CD4-positive, alpha-beta T cell treated with Interleukin-15 for 1 hour (primary cell): ENCODE measurements around the gene NFASC.

Source experiments
- DNase-seq: peaks from one replicate; pipeline ENCODE4 v3.0.0-alpha.2; 2020

The NFASC gene

DNA sequence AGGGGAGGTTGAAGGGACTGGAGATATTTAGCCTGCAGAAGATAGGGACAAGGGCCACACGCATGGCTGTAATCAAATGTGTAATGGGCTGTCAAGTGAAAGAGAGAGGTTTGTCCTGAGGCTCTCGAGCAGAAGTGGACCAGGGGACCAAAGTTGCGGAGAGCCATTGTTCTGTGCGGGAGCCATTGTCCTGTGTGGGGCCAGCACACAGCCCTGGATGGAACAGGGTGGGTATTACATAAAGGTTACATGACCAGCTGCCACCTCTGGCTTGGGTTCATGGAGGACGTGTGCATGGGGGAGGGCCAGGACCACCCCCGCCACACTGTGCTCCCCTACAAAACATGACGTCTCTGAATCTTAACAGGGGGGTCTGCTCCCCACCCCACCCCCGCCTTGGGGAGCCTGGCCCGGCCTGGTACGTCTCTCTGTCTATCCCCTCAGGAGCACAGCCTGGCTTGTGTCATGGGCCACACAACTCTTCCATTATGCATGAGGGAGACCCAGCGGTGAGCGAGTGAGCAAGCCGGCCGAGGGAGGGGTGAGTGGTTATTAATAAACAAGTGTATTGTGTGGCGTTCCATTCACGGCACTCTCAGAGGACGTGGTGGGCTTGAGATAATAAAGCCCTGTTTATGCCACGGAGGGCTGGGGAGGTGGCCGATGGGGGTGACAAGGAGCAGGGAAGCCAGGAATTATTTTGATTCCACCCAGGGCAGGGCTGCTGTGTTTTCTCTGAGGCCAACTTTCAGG lies at the start of gene NFASC:
NFASC (plus strand) TSS at position 703 of the 753 bp plus-strand sequence. CDS start 73,454 bp downstream, outside the sequence.
- no peak for DNase-seq

DNA sequence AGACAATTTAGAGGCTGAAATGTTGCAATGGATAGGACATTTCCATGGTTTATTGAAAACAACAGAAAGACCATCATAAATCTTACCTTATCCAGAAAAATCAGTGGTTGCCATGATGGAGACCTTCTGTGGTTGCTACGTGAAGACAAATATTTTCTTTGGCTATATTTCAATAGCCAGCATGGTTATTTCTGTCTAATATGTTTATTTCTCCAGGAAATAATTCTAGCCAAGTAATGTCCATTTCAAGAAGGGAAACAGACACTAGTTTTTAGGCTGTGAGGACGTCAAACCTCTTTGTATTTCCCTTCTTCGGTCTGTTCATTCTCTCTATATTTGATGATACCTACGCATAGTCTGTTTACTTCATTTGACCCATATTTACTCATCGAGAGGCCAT lies 49.2 kb upstream of the NFASC start:
- no peak for DNase-seq

DNA sequence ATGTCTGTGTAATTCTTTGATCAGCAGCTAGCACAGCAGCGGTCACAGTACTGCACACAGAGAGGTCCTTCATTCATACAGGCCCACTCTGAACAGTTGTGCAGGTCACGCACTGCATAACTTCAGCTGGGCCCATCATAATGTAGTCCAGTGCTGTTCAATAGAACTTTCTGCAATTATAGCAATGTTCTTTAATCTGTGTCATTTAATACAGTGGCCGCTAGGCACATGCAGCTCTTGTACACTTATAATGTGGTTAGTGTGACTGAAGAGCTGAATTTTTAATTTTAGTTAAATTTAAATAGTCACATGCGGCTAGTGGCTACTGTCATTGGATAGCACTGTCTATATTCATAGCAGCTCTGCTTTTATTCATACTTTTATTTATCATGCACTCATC lies 48.7 kb upstream of the NFASC start:
- DNase-seq = no peak

DNA sequence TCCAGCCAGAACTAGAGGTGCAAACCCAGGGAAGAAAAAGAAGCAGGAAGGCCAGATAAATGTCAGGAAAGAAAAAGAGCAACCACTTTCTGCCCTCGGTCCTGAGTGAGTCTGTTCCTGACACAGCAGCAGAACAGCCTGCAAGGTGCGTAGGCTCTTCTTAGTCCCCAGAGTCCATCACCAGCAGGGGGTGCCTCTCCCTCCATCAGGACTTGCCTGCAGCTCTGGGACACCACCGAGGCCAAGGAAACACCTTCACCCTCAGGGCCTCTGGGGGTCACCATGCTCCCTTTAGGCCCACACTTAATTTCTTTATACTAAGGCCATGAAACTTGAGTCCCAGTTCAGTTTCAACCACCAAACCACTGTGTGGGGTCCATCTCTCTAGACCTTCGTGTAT lies 43.7 kb upstream of the NFASC start:
- no peak for DNase-seq

DNA sequence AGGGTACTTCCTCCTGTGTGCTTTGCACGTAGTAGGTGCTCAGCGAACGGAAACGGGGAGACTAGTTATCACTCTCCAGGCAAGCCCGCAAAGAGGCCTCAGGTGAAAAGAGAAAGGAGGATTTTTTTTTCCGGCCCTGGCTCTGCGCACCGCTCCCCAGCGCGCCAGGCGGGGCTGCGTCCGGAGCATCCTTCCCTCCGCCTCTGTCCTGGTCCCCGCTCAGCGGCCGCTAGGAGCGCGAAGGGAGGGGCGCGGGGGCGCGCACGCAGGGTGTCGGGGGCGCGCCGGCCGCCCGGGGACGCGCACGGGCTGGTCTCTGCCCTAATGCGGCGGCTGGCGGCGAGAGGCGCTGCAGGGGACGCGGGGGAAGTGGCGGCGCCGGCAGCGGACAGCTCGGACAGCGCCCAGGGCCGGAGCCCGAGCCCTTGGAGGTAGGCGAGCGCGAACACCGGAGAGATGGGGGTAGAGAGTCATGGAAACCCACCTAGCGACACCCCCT lies 42.3 kb upstream of the NFASC start:
- no peak for DNase-seq

DNA sequence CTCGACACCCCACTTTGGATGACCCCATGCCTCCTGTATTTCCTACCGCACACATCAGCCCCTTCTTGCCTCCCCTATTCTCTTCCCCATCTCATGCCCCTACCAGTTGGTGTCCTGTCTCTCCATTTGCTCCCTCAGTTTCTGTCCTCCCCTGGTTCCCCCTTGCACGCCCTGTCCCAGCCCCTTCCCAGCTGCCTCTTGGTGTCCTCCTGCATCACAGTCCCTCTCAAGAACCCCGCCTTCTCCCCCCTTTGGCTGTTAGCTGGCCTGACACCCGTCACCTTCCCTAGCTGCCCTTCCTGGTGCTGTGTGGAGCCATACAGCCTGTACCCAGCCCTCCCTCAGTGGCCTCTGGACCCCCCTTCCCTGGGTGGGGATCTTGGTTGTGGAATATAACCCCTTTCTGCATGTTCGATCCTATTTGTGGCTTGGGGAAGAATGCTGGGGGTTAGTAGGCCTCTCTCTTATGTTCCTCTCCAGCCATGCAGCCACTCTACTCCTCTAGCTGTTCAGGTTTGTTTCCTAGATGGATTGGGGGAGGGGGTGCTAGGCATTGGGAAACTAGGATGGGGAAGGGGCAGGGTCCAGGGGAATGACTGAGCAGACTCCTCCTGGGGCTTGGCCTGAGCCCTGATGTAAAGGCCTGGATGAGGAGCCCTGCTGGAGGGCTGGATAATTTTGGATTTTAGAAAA lies 41.4 kb upstream of the NFASC start:
- DNase-seq = no peak

DNA sequence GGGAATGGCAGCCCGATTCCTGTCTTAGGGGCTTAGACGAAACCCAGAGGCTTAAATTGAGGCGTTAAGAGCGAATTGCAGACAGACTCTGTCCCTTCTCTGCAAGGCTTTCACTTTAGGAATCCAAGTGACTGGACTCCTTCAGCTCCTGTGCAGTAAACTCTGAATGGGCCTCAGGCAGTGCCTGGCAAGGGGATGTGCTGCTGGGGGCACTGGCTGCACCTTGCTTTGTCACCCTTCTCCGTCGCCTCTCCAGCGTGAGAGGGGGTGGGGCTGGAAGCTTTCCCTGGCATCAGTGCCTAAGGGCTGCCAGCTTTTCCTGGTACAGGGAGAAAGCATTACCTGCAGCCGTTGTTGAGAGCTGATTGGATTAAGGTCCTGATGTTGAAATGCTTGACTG lies 39.9 kb upstream of the NFASC start:
- no peak for DNase-seq

DNA sequence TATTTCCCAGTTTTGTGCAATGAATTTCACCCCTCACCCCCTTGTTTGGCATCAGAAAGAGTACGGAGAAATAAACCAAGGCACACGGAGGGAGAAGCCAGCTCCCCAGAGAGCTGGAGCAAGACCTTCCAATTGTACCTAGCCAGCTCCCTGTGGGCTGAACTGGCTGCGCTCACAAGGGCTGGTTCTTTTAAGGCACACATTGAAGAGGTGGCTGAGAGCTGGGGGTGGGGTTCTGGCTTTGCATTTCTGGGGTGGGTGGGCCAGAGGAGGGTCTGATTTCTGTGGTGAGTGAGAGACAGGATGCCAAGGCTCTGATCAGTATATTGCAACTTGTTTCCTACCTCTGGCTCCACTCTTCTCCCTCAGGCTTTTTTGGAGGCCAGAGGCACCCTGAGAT lies 39.5 kb upstream of the NFASC start:
- DNase-seq = no peak

DNA sequence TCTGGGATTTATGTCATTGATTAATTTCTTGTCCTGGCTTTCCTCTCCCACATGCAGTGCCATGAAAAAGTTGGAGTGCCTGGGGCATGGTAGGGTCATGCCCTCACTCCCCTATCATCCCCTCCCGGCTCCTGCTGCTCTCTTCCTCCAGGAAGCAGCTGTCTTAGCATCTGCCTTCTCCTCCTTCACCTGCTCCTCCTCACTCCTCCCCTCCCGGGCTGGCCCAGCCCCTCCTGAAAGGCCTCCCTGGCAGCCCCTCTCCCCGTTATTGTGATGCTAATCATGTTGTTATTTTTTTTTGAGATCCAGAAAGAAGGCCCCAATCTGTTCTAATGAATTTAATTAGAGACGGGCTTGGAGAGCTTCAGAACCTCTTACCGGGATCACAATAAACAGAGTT lies 36.3 kb upstream of the NFASC start:
- no peak for DNase-seq

DNA sequence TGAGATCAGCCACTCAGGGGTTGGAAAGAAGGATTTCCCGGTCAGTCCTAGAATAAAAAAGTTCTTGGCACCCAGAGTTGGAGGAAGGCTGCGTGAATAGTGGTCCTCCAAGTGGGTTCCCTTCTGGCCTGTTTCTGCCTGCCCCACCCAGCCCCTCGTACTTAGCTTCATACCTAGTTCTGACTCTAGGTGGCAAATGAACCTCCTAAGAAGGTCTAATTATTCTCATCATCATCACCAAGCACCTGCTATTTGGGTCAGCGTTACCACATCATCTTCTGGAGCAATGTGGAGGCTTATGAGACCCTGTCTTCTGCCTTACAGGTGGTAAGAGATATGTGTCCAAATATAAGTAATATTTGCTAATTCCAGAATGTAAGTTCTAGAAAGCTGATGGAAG lies 35.9 kb upstream of the NFASC start:
- DNase-seq = no peak

DNA sequence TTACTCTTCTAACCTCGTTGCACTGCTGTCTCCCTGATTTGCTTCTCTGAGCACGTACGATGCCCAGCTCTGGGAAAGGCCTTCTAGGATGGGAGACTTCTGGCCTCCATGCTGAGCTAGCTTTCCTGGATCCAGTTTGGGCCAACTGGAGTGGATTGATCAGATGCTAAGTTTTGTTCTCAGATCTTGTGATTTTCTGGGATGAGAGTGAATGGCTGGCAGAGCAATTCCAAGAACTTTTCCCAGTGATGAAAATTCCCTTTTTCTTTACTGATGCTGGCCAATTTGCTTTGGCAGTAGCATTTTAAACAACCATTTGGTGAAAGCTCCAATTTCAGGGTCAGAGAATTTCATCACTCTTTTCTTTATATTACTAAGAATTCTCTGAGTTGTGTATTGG lies 34.9 kb upstream of the NFASC start:
- DNase-seq = no peak

DNA sequence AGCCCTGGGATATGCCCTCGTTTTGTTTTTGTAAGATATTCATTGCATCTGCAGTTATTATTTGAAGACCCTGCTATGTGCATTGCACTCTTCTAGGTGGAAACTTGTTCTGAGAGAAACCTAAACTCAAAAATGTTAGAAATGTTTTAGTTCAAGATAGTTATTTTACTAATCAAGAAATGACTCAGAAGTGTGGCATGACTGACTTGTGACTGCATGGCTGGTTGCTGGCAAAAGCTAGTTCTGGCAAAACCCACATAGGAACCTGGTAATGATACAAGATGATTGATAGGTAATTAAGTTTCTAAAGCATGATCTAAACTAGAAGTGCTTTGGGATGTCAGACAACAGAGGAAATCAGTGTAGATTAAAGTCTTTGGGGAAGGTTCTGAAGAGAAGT lies 33.8 kb upstream of the NFASC start:
- DNase-seq = no peak

DNA sequence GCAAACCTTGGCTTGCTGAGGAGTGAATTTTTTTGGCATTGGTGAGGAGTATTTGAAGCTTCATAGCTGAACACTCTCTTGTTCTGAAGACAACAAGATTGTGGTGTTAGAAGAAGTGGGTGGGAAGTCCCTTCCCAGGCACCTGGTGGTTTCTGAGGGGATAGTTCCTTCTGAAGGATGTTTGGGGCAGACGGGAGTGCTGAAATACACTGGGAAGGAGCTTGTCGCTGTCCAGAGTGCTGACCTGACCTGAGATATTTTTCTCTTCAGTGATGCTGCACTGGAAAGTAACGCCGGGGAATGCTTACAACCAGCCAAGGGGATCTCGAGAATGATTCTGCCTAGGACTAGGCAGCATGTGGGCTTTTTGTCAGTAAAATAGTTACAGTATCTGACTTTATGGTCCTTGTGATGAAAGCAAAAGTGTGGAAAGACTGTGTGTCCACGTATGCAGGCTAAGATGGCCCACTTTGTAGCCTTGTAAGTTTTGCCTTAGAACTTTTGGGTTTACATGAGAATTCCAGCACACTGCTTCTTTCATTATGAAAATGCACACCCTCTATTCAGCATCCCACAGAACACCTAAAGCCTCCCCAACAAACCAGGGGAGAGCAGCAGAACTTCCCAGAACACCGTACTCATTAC lies 33.1 kb upstream of the NFASC start:
- no peak for DNase-seq

DNA sequence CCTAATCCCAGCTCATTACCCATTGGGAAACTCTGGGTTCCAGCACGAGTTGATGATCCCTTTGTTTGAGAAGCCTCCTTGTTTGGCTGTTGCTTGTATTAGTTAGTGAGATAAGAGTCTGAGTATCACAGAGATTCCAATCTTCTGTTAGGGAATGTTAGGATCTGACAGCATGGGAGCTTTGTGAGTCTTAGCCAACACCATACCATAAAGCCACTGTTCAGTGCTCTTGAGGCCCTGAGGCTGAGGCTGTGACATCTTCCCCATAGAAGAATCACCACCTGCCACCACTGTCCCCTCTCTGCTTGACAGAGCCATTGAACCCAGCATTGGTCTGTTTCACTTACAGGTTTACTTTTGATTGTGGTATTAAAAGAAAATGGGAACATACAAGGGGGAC lies 29.3 kb upstream of the NFASC start:
- DNase-seq = no peak

DNA sequence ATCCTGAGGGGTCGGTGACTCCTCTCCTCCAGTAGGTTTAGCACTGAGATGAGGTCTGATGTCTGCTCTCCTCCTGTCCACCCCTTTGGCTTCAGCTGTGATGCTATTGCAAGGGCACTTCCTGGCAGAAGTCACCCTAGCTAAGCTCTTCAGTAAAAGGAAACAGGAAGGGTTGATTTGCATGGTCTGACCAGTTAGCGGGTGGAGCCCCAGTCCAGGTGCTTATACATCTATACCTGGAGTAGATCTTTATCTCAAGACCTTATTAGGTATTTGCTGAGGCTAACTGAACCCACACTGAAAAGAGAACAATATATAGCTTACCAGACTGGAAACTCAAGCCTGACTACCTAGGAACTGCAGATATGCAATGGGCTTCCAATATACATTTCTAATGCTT lies 28.9 kb upstream of the NFASC start:
- no peak for DNase-seq

DNA sequence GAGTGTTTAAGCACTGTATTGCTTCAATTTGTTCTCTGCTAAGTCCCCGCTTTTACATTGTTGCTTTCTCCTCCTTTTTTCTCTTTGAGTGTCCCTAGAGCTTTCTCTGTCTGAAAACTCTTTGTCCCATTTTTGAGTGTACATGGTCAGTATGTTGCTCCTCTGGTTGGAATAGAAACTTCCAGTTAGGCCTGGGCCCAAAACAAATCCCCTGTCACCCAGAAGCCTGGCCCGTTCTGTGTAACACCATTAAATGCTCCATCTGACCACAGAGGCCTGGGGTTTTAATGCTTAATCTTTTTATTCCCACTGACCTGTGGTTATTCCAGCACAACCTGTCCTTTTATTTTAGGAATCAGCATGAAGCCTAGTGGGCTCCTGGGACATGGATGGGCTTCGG lies 28.3 kb upstream of the NFASC start:
- DNase-seq = no peak

DNA sequence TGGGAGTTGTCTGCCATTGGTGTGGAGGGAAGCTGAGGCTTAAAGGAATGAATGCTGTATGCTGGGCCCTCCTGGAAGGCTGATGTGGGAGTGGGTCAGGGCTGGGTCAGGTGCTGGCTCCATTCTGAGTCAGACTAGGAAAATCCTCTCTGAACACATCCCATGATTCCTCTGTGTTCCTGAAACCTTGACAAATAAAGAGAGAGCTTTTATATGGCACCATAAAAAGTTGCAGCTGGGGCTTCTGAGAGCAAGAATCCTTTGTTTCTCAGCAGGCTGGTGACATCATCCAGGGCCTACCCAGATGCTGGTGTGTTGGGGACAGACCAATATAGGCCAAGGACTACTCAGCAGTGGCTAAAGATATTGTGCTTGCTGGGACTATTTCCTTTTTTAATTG lies 27.8 kb upstream of the NFASC start:
- no peak for DNase-seq

DNA sequence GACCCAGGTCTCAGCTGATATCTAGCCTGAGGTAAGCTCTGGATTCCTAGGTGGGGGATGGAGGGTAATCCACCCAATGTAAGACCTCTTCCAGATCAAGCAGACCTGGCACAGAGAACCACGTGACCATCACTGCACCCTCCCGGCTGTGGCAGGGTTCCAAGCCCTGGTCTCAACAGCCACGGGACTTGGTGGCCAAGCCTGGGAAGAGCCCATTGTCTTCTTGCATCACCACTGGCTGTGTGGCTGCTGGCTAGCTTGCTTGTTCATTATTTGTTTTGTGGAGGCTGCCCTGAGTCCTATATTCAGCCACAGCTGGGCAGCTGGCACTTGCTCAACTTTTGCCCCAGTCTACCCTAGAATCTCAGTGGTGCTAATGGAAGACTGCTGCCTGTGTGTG lies 24.1 kb upstream of the NFASC start:
- no peak for DNase-seq

DNA sequence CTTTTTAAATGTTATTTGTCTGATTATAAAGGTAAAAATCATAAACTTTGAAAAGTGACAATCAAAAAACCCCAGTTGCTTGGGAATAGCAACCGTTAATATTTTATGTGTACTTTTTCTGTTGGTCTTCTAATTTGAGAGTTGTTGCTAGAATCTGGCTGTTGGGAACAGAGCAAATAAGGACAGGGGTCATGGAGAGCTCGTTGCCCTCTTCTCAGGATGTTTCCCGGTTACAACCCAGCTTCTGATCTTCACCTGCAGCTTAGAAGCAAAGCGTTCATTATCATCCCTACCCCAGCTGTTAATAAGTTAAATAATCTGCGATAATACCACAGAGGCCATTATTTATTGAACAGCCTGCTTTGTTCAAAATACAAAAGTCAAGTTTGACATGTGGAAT lies 22.1 kb upstream of the NFASC start:
- no peak for DNase-seq

DNA sequence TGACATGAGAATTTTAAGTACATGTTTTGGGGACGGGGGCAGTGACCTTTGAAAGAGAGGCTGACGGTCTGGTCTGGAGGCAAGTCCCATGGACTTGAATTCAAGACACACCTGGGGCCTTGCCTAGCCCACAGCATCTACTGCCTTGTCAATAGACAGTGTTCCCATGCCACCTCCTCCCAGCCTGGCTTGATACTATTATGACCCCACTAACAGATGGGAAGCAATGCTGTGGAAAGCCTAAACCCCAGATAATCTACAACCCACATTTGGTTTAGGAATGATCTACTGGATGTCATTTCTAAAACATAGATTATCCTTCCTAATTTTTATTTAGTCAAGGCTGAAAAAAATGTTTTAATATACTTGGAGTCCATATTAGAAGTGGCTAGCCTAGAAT lies 17.8 kb upstream of the NFASC start:
- DNase-seq = no peak

DNA sequence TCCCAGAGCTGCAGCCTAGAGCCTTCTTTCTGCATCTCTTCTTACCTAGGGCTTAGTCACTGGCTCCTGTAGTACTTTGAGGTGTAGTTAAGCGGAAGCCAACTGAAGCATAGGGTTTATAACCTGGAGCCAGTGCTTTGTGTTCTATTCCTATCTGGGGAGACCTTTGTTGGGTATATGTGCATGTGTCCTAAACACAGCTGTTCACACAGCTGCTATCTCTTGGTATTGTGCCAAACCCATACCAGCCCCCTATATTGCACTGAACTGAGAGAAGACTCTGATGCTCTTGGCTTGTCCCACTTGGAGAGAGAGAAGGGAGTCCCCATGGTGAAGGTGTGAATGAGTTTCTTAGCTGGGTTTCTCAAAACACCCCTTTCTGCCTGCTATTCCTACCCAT lies 17.2 kb upstream of the NFASC start:
- no peak for DNase-seq

DNA sequence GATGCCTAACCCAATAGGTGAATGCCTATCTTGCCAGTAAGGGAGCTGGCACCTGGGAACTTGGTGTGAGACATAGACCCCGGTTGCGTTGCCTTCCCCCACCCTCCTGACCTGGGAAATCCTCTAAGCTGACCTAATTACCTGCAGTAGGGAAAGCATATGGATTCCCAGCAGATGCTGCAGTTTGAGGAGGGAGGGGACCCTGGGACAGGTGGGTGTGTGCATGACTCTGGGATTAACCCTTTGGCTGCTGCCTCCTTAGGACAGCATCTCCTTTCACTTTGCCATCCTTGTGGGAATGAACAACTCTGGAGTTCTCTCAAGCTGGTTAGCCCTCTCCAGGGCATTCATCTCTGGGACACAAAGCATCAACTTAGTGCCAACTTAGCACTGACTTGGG lies 16.4 kb upstream of the NFASC start:
- DNase-seq = no peak

DNA sequence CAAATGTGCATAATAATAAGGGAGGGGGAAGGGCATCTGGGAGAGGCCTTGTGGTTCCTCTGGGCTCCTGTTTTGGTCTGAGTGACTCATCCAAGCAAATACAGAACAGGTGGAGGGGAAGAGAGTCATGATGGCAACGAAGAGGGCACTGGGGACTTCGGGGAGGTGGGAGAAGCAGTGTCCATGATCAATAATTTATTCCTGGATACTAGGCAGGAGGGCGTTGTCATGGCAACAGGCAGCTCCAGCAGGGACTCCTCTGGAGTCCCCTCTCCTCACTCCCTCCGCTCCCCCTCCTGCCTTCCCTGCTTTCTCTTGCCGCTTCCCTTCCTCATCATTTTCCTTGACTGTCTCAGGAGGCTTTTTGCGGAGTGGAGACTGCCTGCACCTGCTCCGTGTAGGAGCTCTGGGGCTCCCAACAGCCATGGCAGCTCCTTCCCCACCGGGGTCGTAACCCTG lies 12.3 kb upstream of the NFASC start:
- no peak for DNase-seq

DNA sequence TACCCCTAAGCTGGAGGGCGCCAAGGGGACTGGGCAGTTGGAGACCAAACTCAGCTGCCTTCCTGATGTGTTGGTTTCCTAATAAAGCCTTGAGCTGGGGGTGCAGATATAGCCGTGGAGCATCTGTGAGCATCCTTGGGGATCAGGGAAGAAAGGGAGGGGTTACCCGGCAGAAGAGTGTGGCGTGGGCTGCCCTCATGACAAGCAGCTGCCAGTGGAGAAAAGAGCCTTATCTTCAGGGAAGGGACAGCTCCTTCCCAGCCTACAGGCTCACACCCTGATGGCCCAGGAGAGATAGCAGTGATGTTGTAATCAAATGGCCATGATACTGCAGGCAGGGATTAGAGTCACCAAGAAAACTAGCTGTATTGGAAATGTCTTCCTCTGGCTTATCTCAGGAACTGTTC lies 10.8 kb upstream of the NFASC start:
- DNase-seq = no peak
